GM19395 (cell line): ENCODE data around the gene TM4SF5.

Experiments used
- ATAC-seq: cut with Tn5 transposase; IDR thresholded peaks from one replicate; pipeline ENCODE4 v1.9.1; 2021; ENCODE audit warnings: mild to moderate bottlenecking, moderate library complexity; ENCODE audit not compliant: unreplicated experiment

The TM4SF5 gene

GRCh38 chr17:4823373-4824089 is 51.8 kb downstream of the TM4SF5 start:
- no peak for ATAC-seq

- ATAC-seq, result no peak
These were observed 55.7 kb downstream of the TM4SF5 start for GRCh38 chr17:4827399-4827798.

GRCh38 chr17:4832829-4833177 is 61.1 kb downstream of the TM4SF5 start:
- ATAC-seq, result peak; percentile 9
